Transverse colon (tissue), 4 donors: ENCODE measurements around the gene INPPL1.

Source experiments
- POLR2A ChIP-seq: fragments of 450-650 bp; IDR thresholded peaks from one replicate; pipeline ENCODE4 v1.6.1; 2016; ENCODE audit warnings: antibody characterized with exemption, mild to moderate bottlenecking, moderate library complexity
- POLR2AphosphoS5 ChIP-seq, 3 donors: sonication (generic); formaldehyde crosslinking; IDR thresholded peaks; one replicate each; pipeline ENCODE4 v1.6.1; 2016; ENCODE audit warnings: antibody characterized with exemption in 3 of 3
- TF ChIP-seq, protein P1 (sequence below), 5 experiments: fragments of 200-600 bp in 3 of 5; fragments of 450-650 bp in 2 of 5; sonication (generic) in 3 of 5; IDR thresholded peaks; 1 replicate in 2 of 5; 2 replicates in 3 of 5; pipeline ENCODE4 v1.5.1; 2016 to 2017; ENCODE audit warnings: antibody characterized with exemption in 5 of 5, inconsistent platforms in 3 of 5, mild to moderate bottlenecking in 2 of 5, moderate library complexity in 1 of 5

DNA sequence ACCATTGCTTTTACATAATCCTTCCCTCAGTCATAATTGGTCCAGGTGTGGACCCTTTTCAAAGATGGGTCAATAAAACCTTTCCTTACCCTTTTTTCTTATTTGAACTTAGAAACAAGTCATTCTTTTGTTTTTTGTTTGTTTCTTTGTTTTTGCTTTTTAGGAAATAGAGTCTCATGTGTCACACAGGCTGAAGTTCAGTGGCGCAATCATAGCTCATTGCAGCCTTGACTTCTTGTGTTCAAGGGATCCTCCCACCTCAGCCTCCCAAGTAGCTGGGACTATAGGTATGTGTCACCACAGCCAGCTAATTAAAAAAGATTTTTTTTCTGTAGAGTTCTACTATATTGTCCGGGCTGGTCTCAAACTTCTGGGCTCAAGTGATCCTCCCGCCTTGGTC lies 28.8 kb downstream of the INPPL1 start:
- TF ChIP-seq, protein P1, sequence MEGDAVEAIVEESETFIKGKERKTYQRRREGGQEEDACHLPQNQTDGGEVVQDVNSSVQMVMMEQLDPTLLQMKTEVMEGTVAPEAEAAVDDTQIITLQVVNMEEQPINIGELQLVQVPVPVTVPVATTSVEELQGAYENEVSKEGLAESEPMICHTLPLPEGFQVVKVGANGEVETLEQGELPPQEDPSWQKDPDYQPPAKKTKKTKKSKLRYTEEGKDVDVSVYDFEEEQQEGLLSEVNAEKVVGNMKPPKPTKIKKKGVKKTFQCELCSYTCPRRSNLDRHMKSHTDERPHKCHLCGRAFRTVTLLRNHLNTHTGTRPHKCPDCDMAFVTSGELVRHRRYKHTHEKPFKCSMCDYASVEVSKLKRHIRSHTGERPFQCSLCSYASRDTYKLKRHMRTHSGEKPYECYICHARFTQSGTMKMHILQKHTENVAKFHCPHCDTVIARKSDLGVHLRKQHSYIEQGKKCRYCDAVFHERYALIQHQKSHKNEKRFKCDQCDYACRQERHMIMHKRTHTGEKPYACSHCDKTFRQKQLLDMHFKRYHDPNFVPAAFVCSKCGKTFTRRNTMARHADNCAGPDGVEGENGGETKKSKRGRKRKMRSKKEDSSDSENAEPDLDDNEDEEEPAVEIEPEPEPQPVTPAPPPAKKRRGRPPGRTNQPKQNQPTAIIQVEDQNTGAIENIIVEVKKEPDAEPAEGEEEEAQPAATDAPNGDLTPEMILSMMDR (IDR thresholded peaks at IDR 0.05): no peak
- TF ChIP-seq POLR2A (no peak), POLR2AphosphoS5 (IDR thresholded peaks at IDR 0.05) (no peak)
